GM12892 (cell line): ENCODE results near the gene NPHP1.

ENCODE experiments used
- POLR2A ChIP-seq: IDR thresholded peaks from 2 replicates; pipeline ENCODE4 v1.6.1; 2011; ENCODE audit warnings: low read depth, low read length, control low read depth
- POLR2AphosphoS5 ChIP-seq: IDR thresholded peaks from 2 replicates; pipeline ENCODE4 v1.6.1; 2011; ENCODE audit warnings: low read depth, low read length, control low read depth
- TAF1 ChIP-seq: IDR thresholded peaks from 2 replicates; pipeline ENCODE4 v1.6.1; 2011; ENCODE audit warnings: low read depth, mild to moderate bottlenecking, control low read depth, low read length, borderline replicate concordance

DNA sequence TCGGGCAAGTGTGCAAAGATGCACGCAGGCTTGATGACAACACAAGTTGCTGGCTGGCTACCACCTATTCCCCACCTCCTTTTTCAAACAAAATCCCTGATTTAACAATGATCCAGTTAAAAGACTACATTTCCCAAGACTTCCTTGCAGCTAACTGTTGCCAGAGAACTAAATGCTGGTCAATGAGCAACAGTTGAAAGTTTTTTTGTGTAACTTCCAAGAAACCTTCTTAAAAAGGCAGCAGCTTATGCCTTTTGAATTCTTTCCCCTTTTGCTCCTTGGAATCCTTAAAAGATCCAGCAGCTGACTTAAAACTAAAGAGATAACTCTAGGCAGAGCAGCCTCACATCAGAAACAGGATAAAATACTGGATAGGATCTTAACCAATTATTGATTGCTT lies 38.5 kb downstream of the NPHP1 start:
- TF ChIP-seq POLR2A = no peak
- no peak for TF ChIP-seq POLR2AphosphoS5
- no peak for TF ChIP-seq TAF1
